Caco-2 (cell line): ENCODE measurements around the gene UBTD2. TPM values are rescaled to one million over a fixed set of nuclear protein-coding genes. Genes with fewer than 3 reads are reported as not detected.

ENCODE experiments used
- BruUV-seq: library from RNA; stranded (reverse); fragments of 400-500 nt; replicated peaks from 2 replicates; lab custom pipeline; 2021; lab: Mats Ljungman, UMichigan
- CTCF ChIA-PET: fragments of 300-600 bp; sonication (Branson Sonifier 250); formaldehyde crosslinking; loops from one replicate; lab custom pipeline; 2022; ENCODE audit warnings: antibody characterized with exemption; lab: Charles Lee
- POLR2A ChIA-PET: fragments of 300-600 bp; sonication (Branson Sonifier 250); formaldehyde crosslinking; loops from one replicate; lab custom pipeline; 2022; ENCODE audit warnings: antibody characterized with exemption; lab: Charles Lee
- DNase-seq, 2 experiments: peaks; one replicate each; pipeline versions ENCODE4 v3.0.0 to v3.0.0-alpha.2; 2020 to 2022
- H3K27me3 ChIP-seq: replicated peaks from 2 replicates; pipeline ENCODE4 v1.6.0; 2011; ENCODE audit warnings: low read length; ENCODE audit not compliant: control insufficient read depth, insufficient read depth
- H3K36me3 ChIP-seq: 2 replicates; pipeline ENCODE4 v1.5.1; 2011; ENCODE audit warnings: low read length; ENCODE audit not compliant: control insufficient read depth, insufficient read depth
- H3K4me1 ChIP-seq: fragments of 250-450 bp; sonication (Bioruptor Pico); 2 replicates; pipeline ENCODE4 v1.5.1; 2020; ENCODE audit warnings: mild to moderate bottlenecking
- H3K4me3 ChIP-seq: 2 replicates; pipeline ENCODE4 v1.5.1; 2011; ENCODE audit warnings: low read depth, mild to moderate bottlenecking, control low read depth, low read length
- H3K9me3 ChIP-seq: fragments of 250-450 bp; sonication (Bioruptor Pico); 2 replicates; pipeline ENCODE4 v1.5.1; 2020; ENCODE audit warnings: mild to moderate bottlenecking, moderate library complexity
- H3K27ac Mint-ChIP-seq: one replicate; pipeline ENCODE4 v1.8.0; 2022; ENCODE audit warnings: mixed read lengths; ENCODE audit not compliant: unreplicated experiment
- H3K27me3 Mint-ChIP-seq: one replicate; pipeline ENCODE4 v1.8.0; 2022; ENCODE audit warnings: mixed read lengths; ENCODE audit not compliant: insufficient read depth, unreplicated experiment
- H3K36me3 Mint-ChIP-seq: one replicate; pipeline ENCODE4 v1.8.0; 2022; ENCODE audit warnings: mild to moderate bottlenecking, mixed read lengths; ENCODE audit not compliant: insufficient read depth, unreplicated experiment
- H3K4me1 Mint-ChIP-seq: one replicate; pipeline ENCODE4 v1.8.0; 2022; ENCODE audit warnings: low read depth, mixed read lengths; ENCODE audit not compliant: unreplicated experiment
- H3K4me3 Mint-ChIP-seq: one replicate; pipeline ENCODE4 v1.8.0; 2022; ENCODE audit warnings: mild to moderate bottlenecking, moderate library complexity, mixed read lengths; ENCODE audit not compliant: unreplicated experiment
- H3K9me3 Mint-ChIP-seq: one replicate; pipeline ENCODE4 v1.8.0; 2022; ENCODE audit warnings: mixed read lengths; ENCODE audit not compliant: unreplicated experiment
- CTCF ChIP-seq, 2 experiments: fragments of 200-600 bp in 1 of 2; IDR thresholded peaks; 1 replicate in 1 of 2; 2 replicates in 1 of 2; pipeline versions ENCODE4 v1.5.1 to v1.8.0; 2011 to 2022; ENCODE audit warnings: antibody characterized with exemption in 1 of 2, control low read depth in 1 of 2, inconsistent platforms in 1 of 2, low read depth in 1 of 2, low read length in 1 of 2, mild to moderate bottlenecking in 1 of 2, moderate library complexity in 1 of 2; ENCODE audit not compliant: insufficient read depth in 1 of 2, severe bottlenecking in 1 of 2, unreplicated experiment in 1 of 2
- intact Hi-C: fragments of 100-400 bp; cut with micrococcal nuclease; formaldehyde crosslinking; loops from one replicate; pipeline ENCODE4 v1.10.0; 2022; ENCODE audit not compliant: unreplicated experiment
- total RNA-seq: library from RNA; stranded (reverse); gene quantifications from 2 replicates; pipeline ENCODE4 v1.2.3, GENCODE V29; 2022

UBTD2 gene
- total RNA-seq, 1 experiment from 2014 or later = 32.4 TPM

- no peaks in the 10 kb centered on the region for H3K4me1 ChIP-seq
- Mint-ChIP-seq H3K36me3 (no peaks in the 10 kb centered on the region), H3K4me1 (peaks cover 7% of the 10 kb centered on the region), H3K27me3 (no peaks in the 10 kb centered on the region), H3K27ac (no peak overlapping the region), H3K9me3 (no peaks in the 10 kb centered on the region), H3K4me3 (no peak overlapping the region)
- TF ChIP-seq CTCF (IDR thresholded peaks at IDR 0.05; ENCODE audit: insufficient read depth in 1 of 2, low read depth in 1 of 2, low read length in 1 of 2, severe bottlenecking in 1 of 2, unreplicated experiment in 1 of 2) = no peak
- no peak for DNase-seq
- H3K4me3 ChIP-seq = no peak overlapping the region
- H3K36me3 ChIP-seq = no peaks in the 10 kb centered on the region
- intact Hi-C loops = no loop called here
- BruUV-seq = no TSS peak
- H3K9me3 ChIP-seq = peaks cover 18% of the 10 kb centered on the region
- H3K27me3 ChIP-seq = no peaks in the 10 kb centered on the region
- CTCF ChIA-PET = no interaction called here
- POLR2A ChIA-PET = interaction anchor here (1.1 kb wide), 1 partner anchor 67 kb away, joined by 3 read pairs; no protein-coding TSS in a partner anchor
These were observed 20.2 kb upstream of the UBTD2 start for GRCh38 chr5:172303572-172304335.

- intact Hi-C loops = no loop called here
These were observed 19.6 kb upstream of the UBTD2 start for GRCh38 chr5:172303162-172303561.

More at GRCh38 chr5:172303162-172303561, 19.6 kb upstream of the UBTD2 start:
- no peaks in the 10 kb centered on the region for H3K4me1 ChIP-seq
- no peak for DNase-seq
- H3K27me3 Mint-ChIP-seq = no peaks in the 10 kb centered on the region
- H3K27ac Mint-ChIP-seq = no peak overlapping the region
- BruUV-seq = no TSS peak
- POLR2A ChIA-PET = interaction anchor here (1.1 kb wide), 1 partner anchor 68 kb away, joined by 3 read pairs; no protein-coding TSS in a partner anchor
- H3K27me3 ChIP-seq = no peaks in the 10 kb centered on the region
- no peak for TF ChIP-seq CTCF (IDR thresholded peaks at IDR 0.05; ENCODE audit: insufficient read depth in 1 of 2, low read depth in 1 of 2, low read length in 1 of 2, severe bottlenecking in 1 of 2, unreplicated experiment in 1 of 2)
- H3K36me3 ChIP-seq = no peaks in the 10 kb centered on the region
- H3K4me3 ChIP-seq = no peak overlapping the region
- no peak overlapping the region for H3K4me3 Mint-ChIP-seq
- no peaks in the 10 kb centered on the region for H3K36me3 Mint-ChIP-seq
- peaks cover 18% of the 10 kb centered on the region for H3K9me3 ChIP-seq
- CTCF ChIA-PET = no interaction called here
- peaks cover 7% of the 10 kb centered on the region for H3K4me1 Mint-ChIP-seq
- no peaks in the 10 kb centered on the region for H3K9me3 Mint-ChIP-seq
